GM21381 (cell line): ENCODE data around the gene PTPRT.

Experiments
- ATAC-seq: cut with Tn5 transposase; IDR thresholded peaks from one replicate; pipeline ENCODE4 v1.9.1; 2021; ENCODE audit warnings: mild to moderate bottlenecking, moderate library complexity; ENCODE audit not compliant: unreplicated experiment

PTPRT gene

DNA sequence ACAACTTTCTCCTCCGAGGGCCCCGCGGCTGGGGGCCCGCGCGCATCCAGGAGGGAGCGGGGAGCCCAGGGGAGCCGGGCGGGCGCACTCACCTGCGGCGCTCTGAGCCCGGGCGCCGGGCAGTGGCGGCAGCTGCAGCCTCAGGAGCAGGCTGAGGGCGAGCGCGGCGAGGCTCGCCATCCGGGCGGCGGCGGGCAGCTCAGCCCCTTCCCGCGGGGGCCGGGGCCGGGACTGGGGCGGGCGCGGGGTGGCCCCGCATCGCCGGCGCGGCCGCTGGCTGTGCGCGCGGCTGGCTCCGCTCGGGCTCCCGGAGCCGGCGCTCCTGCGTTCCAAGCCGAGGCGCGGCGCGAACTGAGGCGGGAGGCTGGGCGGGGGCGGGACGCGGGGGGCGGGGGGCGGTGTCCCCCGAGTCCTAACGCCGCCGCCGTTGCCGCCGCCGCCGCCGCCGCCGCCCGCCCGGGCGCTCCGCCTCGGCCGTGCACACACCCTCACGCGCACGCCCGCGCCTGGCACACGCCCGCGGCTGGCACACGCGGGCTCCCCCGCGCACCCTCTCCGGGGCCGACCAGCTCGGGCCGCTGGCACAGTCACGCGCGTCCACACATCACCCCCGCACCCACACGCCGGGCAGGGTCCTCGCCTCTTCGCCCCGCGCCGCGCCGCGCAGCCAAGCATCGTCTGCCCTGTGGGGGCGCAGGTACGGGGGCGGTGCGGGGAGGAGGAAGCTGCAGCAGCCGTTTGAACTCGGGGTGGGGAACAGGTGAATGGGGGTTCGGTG lies at the start of gene PTPRT:
Gene PTPRT, minus strand, starts transcription at position 353 of the 778 bp plus-strand sequence. Its CDS starts 173 bp downstream, at position 180.
- no peak for ATAC-seq

DNA sequence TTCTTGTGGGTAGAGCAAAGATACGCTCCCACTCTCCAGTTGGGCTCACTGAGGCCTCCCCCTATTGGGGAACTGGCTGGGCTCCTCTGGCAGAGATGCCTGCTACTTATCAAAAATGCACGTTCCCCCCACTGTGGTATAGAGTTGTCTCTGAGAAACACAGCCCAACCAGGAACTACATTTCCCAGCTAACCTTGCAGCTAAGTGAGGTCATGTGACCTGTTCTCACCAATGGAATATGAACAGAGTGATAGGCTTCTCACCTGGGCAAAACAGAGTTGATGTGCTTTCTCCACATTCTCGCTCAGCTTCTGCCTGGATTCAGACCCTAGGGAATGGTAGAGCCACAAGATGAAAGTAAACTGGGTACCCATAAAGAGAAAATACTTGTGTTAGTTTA lies 49.1 kb upstream of the PTPRT start:
- no peak for ATAC-seq

DNA sequence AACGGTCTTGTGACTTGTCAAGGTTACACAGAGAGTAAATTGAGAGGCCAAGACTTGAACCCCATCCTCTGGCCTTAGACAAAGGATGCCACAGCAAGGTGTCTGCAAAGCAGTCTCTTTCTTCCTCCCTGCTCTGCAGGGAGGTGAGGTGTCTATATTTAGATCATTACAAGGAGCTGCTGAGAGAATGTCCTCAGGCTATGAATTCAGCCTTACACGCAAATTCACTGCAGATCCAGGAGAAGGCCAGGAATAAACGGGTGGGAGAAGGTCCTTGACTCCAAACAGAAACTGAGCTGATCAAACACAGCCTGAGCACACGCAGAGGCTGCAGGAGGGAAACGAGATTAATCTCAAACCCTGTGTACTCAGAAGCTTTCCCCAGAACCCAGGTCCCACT lies 48.6 kb upstream of the PTPRT start:
- no peak for ATAC-seq

DNA sequence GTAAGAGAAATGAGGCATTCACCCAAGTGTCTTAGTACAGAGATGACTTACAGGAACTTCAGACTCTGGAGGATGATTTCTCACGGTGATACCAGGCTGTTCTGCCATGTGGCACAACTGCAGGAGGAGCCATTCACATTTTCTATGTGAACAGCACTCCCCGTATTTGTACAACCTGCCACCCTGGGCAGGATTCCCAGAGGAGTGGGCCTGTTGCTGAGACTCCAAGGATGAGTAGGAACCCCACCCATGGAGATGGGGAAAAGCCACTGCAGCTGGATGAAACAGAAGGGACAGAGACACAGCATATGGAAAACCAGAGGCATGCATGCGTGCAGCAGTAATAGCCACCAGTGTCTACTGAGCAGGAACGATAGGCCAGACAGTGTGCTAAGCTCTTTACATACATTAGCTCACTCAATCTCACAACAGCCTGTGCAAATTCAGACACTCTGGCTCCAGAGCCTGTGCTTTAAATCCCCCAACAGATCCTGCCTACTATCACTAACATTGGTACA lies 48.0 kb upstream of the PTPRT start:
- ATAC-seq = no peak

DNA sequence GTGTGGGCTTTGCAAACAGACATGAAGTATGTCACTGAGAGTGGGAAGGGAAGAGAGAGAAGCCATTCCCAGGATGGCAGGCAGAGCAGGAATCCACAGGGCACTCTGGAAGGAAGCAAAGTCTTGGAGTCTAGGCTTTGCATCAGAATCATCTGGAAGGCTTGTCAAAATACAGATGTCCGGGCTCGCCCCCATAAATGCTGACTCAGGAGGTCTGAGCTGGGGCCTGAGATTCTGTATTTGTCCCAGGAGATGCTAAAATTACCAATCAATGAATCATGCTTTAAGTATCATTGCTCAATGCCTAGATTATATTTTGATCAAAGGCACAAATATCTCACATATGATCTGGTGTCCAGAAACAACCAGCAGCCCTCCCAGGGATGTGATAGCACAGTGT lies 46.3 kb upstream of the PTPRT start:
- ATAC-seq = no peak

DNA sequence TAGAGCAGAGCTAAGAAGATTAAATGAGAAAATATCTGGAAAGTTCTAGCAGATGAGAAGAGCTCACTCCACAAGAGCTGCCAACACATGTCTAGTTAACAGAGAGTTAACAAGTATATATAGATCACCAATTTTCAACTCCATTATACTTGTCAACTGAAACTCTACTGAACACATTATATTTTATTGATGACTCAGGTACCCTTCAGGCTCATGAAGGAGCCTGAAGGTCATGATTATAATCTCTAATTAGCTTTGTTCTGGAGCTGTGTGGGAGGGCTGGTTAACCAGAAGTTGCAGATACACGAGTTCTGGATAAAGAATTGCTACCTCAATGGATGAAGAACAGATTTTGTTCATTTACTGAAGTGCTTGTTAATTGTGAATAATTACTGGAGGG lies 42.1 kb upstream of the PTPRT start:
- no peak for ATAC-seq

DNA sequence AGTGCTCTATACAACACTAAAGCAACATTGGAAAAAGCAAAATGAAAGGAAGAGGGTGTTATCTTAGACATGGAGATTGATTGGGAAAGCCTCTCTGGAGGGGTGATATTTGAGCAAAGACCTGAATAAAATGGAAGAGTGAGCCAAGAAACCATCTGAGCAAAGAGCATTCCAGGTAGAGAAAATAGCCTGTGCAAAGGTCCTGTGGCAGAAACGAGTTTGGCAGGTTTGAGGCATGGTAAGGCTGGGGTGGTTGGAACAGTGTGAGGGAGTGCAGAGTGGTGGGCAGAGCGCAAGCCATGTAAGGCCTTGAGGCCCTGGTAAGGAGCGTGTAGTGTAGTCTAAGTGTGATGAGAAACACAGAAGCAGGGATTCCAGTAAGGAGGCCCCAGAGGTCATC lies 40.0 kb upstream of the PTPRT start:
- ATAC-seq = no peak

DNA sequence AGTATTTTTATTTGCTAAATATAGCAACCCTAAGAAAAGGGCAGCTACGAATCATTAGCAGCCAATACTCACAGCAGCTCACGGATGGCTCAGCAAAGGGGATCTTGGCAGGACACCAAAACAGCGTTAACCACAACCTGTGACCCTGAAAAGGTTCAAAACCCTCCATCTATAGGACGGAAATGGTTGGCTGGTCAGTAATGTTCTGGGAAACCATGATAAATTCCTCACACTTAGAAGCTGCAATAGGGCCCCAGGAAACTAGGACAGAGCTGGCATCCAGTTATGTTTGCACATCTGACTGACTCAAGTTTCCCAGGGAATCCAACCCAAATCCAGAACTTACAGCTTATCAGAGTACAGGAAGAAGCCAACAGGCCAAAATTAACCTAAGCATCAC lies 30.9 kb upstream of the PTPRT start:
- ATAC-seq = no peak

DNA sequence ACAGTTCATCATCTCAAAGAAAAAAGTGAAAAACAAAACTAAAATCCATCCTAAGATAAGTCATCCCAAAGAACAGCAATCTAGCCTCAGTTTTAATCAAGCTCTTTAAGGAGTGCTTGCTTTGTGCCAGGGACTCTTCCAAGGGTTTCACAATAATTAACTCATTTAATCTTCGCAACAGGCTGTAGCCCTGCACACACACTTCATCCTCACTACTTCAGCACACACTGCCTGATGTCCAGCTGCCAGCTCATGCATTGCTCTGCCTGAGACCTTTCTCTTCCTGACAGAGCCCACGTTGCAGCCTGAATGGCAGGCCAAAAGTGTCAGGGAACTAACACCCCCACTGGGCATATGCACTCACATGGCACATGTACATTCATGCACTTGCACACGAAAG lies 21.2 kb upstream of the PTPRT start:
- ATAC-seq = no peak

DNA sequence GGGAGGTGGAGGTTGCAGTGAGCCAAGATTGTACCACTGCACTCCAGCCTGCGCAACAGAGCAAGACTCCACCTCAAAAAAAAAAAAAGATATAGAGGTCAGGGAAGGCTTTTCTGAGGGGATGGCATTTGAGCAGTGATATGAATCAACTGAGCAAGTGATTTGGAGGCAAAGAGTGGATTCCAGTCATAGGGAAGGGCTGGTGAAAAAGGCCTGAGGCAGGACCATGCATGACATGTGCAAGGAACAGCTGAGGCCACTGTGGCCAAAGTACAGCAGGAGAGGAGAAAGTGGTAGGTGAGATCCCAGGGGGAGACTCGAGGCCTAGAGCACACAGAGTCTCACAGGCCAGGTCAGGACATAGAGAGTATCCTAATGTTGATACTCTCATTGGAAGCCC lies 20.1 kb upstream of the PTPRT start:
- no peak for ATAC-seq

DNA sequence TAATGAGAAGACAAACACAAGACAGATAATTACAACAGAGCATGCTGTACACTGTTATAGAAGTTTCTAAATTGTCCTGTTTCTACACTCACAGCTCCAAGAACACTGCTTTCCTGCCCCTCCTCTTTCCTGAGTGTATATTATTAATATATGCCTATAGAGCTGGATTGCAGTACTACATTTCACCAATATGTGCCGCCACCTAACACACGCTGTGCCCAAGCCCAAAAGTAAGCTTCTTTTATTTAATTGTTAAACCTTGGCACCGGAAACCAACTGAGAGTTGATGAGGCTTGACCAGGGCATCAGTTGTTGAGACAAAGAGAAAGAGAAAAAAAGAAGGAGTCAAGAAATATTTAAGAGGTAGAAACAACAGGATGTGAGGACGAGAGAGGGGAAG lies 16.0 kb upstream of the PTPRT start:
- no peak for ATAC-seq

DNA sequence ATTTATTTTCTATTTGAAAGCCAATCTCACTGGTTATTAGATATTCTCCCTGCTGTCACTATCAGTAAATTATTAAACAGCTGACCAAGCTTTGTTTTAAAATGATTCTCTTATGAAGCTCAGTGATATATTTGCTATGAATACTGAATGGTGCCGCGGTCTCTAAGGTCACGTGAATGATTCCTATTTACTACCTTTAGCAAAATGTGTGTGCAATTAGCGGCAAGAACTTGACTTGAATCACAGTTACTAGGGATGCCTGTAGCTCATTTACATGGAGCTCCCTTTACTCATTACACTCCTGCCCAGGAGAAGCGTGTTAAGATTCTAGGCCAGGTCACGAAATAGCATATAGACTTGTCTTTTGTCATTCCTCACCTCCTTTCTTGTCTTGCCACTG lies 12.4 kb upstream of the PTPRT start:
- no peak for ATAC-seq

DNA sequence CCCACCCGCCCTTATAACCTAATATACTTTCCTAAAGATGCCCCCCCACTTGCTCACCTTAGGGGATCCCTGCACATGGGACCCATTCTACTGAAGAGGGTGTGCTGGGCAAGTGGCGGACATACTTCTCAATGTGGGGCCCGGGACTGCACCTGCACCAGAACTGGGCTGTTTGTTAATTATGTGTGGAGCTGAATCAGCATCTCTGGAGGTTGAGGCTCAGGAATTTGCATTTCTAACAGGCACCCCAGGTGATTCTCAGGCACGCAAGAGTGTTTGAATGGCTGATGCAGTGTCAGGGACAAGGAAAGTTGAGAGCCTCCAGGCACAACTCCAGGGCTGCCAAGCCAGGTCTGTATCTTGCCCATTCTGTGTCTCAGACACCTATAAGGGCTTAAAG lies 8.9 kb upstream of the PTPRT start:
- ATAC-seq = no peak

DNA sequence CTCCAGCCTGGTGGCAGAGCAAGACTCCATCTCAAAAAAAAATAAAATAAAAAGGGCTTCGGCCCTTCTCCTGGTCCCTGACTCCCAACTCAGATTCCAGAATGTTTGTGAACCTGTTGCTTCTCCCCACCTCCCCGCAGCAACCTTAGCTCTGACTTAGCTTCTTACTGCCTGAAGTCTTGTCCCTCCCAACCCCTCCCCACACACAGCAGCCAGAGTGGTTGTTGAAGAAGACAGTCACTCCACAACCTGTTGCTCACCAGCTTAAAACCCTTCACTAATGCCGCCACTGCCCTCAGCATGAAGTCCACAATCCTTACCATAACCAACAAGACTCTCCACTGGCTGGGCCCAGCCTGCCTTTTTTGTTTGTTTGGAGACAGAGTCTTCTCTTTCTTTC lies 6.5 kb upstream of the PTPRT start:
- ATAC-seq = no peak

DNA sequence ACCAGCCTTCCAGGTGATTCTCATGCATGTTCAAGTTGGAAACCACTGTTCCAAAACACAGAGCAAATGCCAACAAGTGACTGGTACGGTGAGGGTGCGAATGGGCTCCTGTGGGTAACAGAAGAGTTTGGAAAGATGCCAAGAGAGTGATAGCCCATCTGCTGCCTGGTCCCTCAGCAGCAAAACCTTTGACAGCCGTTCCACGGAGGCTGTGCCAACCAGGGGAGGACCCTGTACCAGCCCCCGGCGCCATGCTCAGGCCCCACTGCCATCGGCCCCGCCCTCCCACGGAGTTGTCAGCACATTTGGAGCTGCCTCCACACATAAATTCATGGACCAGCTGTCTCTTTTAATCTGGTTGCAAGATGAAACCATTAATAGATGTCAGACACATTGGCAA lies 4.4 kb upstream of the PTPRT start:
- no peak for ATAC-seq

DNA sequence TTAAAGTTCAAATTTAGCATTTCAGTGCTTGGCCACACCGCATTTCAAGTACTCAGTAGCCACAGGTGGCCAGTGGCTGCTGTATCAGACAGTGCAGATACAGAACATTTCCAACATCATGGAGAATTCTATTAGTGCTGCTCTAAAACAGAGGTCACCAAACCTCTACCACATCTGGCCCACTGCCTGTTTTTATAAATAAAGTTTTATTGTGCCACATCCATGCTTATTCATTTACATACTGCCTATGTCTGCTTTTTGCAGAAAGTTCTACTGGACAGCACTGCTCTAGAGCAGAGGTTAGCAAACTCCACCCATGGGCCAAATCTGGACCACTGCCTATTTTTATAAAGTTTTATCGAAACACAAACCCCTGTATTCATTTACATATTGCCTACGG lies 3.7 kb upstream of the PTPRT start:
- ATAC-seq = no peak

DNA sequence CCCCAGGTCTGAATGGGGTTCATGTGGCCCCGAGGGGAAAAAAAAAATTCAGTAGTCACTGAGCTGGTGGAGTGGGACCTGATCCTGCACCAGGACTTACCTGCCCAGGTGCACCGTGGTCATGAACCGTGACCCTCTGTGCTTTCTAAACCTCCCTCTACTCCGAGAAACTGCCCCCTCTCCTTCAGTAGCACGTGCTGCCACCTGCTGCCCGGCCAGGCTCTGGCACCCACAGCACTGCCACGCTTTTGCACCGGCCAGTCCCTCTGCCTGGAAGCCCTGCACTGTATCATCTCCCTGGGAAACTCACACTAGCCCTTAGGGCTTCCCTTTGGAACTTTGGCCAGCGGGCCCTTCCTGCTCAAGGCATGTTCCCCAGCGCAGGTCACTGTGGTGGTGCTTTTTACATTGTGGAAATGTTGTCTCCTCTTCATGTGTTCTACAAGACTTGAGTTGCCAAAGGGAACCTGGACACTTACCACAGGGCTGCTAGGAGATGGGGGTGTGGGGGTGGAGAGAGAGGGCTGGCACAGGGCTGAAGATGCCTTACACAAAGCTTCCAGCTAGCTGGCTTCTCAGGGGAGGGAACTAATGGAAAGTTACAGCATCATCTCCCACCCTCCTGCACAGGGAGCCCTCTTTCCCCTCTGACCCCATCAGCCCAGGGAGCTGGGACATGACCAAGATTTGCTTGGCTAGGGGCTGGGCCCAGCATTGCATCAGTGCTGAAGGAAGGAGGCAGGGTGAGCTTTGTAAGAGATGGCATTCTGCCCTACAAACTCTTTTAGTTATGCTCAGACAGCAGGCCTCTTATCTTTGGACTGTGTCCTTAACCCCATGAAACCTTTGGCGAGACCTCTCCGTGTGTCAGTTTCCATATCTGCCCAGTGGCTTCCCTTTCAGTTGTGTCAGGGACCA lies 2.5 kb upstream of the PTPRT start:
- ATAC-seq = no peak

DNA sequence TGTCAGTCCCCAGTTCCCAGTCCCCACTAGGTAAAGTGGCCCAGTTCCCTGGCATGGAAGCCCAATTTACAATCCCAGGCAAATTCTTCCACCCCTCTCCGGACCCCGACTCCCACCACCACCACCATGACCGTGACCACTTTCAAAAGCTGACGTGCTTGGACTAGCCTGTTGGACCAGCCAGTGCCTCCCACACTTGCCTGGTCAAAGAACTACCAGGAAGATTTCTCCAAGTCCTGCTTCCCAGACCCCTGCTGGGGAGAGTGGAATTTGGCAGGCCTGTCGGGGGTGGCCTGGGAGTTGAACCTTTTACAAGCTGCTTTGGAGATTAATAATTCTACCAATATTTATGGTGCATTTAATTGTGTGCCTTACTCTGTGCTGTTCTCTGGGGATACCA lies 1.4 kb upstream of the PTPRT start:
- no peak for ATAC-seq

DNA sequence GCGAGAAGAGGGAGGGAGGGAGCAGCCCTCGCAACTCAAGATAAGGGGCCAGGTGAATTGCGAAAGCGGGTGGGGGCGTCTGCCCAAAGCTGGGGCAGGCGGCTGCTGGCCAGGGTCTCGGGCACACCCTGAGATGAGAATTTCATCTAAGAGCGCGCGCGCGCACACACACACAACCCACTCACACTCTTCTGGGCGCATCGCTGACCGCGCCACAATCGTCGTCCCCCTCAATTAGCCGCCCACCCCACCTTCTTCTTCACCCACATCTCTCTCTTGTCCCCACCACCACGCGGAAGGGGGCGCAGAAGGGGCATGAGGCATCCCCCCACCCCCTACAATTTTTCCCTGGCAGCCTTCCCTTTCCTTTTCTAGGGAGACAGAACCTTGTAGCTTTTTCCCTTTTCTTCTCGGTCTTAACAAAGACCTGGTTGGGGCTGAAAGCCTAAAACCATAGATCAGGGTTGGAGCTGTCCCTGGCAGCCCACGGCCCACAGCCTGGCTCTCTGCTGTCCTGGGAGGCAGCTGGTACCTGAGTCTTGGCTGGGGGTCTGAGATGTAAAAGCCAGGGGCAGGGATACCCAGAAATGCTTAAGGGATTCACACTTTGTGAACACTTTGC lies 737 bp upstream of the PTPRT start:
- ATAC-seq = no peak

DNA sequence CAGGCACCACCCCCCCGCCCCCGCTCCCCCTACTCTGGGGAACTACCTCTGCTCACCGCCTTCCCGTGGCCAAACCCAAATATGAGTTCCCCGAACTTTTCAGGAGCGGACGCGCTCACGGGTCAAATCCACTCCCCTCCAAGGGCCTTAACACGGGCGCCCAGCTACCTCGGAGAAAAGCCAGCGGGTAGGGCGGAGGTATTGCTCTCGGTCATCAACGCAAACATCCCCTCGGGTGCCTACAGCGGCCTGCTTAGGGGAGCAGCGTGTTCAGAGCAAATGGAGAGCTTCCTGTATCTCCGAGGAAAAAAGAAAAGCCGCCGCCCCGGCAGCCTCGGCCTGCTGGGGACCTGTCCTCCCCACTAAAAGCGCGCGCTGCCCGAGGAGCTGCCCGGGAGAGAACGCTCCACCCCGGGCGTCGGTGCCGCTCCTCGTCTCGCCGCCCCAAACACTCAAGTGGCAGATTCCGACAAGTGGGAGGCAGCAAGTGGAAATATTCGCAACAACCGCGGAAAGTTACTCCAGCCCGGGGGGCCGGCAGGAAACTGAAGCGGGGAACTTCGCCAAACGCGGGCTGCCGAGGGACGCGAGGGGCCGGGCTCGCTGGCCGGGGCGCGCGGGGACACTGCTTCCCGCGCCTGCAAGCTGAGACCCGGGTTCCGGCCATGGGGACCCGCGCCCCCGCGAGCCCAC lies 699 bp downstream of the PTPRT start:
- no peak for ATAC-seq

DNA sequence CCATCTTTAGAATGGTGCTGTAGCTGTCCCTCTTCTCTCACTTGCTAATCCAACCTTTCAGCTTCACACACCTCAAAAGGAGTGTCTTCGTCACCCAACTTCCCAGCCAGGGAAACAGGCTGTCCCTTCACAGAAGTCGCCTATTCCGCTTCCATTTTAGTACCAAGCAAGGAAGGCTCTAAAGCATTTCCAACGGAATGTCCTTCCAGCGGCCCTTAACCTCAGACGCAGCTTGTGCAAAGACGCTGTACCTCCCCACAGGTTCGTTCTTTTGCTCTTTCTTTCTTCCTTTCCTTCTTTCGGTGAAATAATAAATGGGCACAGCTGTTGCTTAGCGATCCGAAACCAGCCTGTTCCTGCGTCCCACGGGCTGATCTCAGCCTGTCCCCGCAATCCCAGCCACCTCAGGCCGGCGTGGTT lies 1.5 kb downstream of the PTPRT start:
- no peak for ATAC-seq
